OCI-M2 (cell line): ENCODE results near the gene CDHR4.
"Not testable (repeated sequence)": the region's sequence is repeated elsewhere in the genome, so short reads cannot be mapped to it uniquely, and the experiment has no call there.

Experiments
- DNase-seq: peaks from one replicate; lab custom pipeline; 2025; ENCODE audit not compliant: unreplicated experiment; lab: John Stamatoyannopoulos, UW

CDHR4 gene

GRCh38 chr3:49781415-49782199 is 18.1 kb downstream of the CDHR4 start:
- DNase-seq, result no peak

- DNase-seq, result not testable (repeated sequence)
Measured at GRCh38 chr3:49780975-49781365, 18.7 kb downstream of the CDHR4 start.

- DNase-seq, result no peak
Measured at GRCh38 chr3:49780080-49780974, 19.3 kb downstream of the CDHR4 start.

GRCh38 chr3:49779358-49780079 is 20.2 kb downstream of the CDHR4 start:
- no peak for DNase-seq

- not testable (repeated sequence) for DNase-seq
Measured at GRCh38 chr3:49776101-49776500, 23.6 kb downstream of the CDHR4 start.

- no peak for DNase-seq
Measured at GRCh38 chr3:49775538-49775937, 24.1 kb downstream of the CDHR4 start.

GRCh38 chr3:49772703-49773102 is 27.0 kb downstream of the CDHR4 start:
- no peak for DNase-seq

GRCh38 chr3:49771340-49771938 is 28.2 kb downstream of the CDHR4 start:
- DNase-seq, result no peak

- DNase-seq, result no peak
Measured at GRCh38 chr3:49769926-49770325, 29.7 kb downstream of the CDHR4 start.

- DNase-seq, result no peak
Measured at GRCh38 chr3:49769286-49769915, 30.3 kb downstream of the CDHR4 start.

GRCh38 chr3:49763981-49764380 is 35.7 kb downstream of the CDHR4 start:
- DNase-seq, result no peak

GRCh38 chr3:49761661-49762060 is 38.0 kb downstream of the CDHR4 start:
- no peak for DNase-seq

- DNase-seq, result no peak
Measured at GRCh38 chr3:49759226-49759625, 40.4 kb downstream of the CDHR4 start.

- no peak for DNase-seq
Measured at GRCh38 chr3:49757197-49757596, 42.5 kb downstream of the CDHR4 start.

GRCh38 chr3:49756036-49756435 is 43.6 kb downstream of the CDHR4 start:
- DNase-seq, result no peak

GRCh38 chr3:49754536-49754935 is 45.1 kb downstream of the CDHR4 start:
- DNase-seq, result no peak

GRCh38 chr3:49751501-49751900 is 48.2 kb downstream of the CDHR4 start:
- DNase-seq, result no peak

GRCh38 chr3:49750056-49750455 is 49.6 kb downstream of the CDHR4 start:
- no peak for DNase-seq

- DNase-seq, result not testable (repeated sequence)
Measured at GRCh38 chr3:49748874-49749273, 50.8 kb downstream of the CDHR4 start.

GRCh38 chr3:49747792-49748480 is 51.7 kb downstream of the CDHR4 start:
- DNase-seq, result no peak
